Stimulated activated naive CD8-positive, alpha-beta T cell treated with anti-CD3 and anti-CD28 coated beads, Interleukin-15, amount 100 ng/mL, for 72 hours (primary cell): ENCODE results near the gene BRAF.
"Not testable (repeated sequence)": the region's sequence is repeated elsewhere in the genome, so short reads cannot be mapped to it uniquely, and the experiment has no call there.

ENCODE experiments used
- ATAC-seq: fragments of 150-1000 bp; cut with Tn5 transposase; 2 replicates; pipeline ENCODE4 v1.10.0; 2021; ENCODE audit warnings: mild to moderate bottlenecking, moderate library complexity
- DNase-seq, 2 donors: peaks; one replicate each; pipeline ENCODE4 v3.0.0; 2021 to 2022
- H3K27ac Mint-ChIP-seq, 2 donors: one replicate each; pipeline ENCODE4 v1.8.0; 2022; ENCODE audit warnings: mild to moderate bottlenecking in 2 of 2, mixed read lengths in 2 of 2, moderate library complexity in 2 of 2
- H3K27me3 Mint-ChIP-seq: one replicate; pipeline ENCODE4 v1.8.0; 2022; ENCODE audit warnings: mixed read lengths
- H3K4me1 Mint-ChIP-seq: one replicate; pipeline ENCODE4 v1.8.0; 2022; ENCODE audit warnings: mild to moderate bottlenecking, mixed read lengths
- H3K4me3 Mint-ChIP-seq, 2 donors: one replicate each; pipeline ENCODE4 v1.8.0; 2022; ENCODE audit warnings: mild to moderate bottlenecking in 2 of 2, mixed read lengths in 2 of 2, moderate library complexity in 1 of 2
- H3K9me3 Mint-ChIP-seq, 2 donors: one replicate each; pipeline ENCODE4 v1.8.0; 2022; ENCODE audit warnings: mixed read lengths in 2 of 2

Gene BRAF

GRCh38 chr7:140926021-140926817, 1.5 kb upstream of the BRAF start:
- Mint-ChIP-seq H3K27me3 (no peaks in the 10 kb centered on the region), H3K27ac (no peak overlapping the region), H3K4me1 (no peaks in the 10 kb centered on the region), H3K9me3 (peaks cover 0 to 6% of the 10 kb centered on the region in 2 donors), H3K4me3 (no peak overlapping the region)
- ATAC-seq (no peak), DNase-seq (no peak)

- DNase-seq (peak; percentile 74 to 81), ATAC-seq (peak; percentile 82)
- H3K4me3 Mint-ChIP-seq = no peak overlapping the region
- H3K27ac Mint-ChIP-seq = no peak overlapping the region
- H3K9me3 Mint-ChIP-seq = peaks cover 0 to 6% of the 10 kb centered on the region in 2 donors
- H3K27me3 Mint-ChIP-seq = no peaks in the 10 kb centered on the region
- H3K4me1 Mint-ChIP-seq = peaks cover 12% of the 10 kb centered on the region
Observed at GRCh38 chr7:140924019-140924820, 509 bp downstream of the BRAF start.

- Mint-ChIP-seq H3K4me3 (no peak overlapping the region), H3K4me1 (peaks cover 12% of the 10 kb centered on the region), H3K27me3 (no peaks in the 10 kb centered on the region), H3K27ac (no peak overlapping the region), H3K9me3 (peaks cover 0 to 6% of the 10 kb centered on the region in 2 donors)
- peak; percentile 3 for ATAC-seq
- DNase-seq = peak in 1 of 2 donors; percentile 11
Observed at GRCh38 chr7:140923358-140924006, 1.2 kb downstream of the BRAF start.

GRCh38 chr7:140922741-140923345, 1.9 kb downstream of the BRAF start:
- DNase-seq = no peak

GRCh38 chr7:140920745-140921144, 4.0 kb downstream of the BRAF start:
- no peaks in the 10 kb centered on the region for H3K27me3 Mint-ChIP-seq
- no peak overlapping the region for H3K4me3 Mint-ChIP-seq
- H3K9me3 Mint-ChIP-seq = no peaks in the 10 kb centered on the region
- peaks cover 32% of the 10 kb centered on the region for H3K4me1 Mint-ChIP-seq
- ATAC-seq (no peak), DNase-seq (no peak)
- H3K27ac Mint-ChIP-seq = no peak overlapping the region

More at GRCh38 chr7:140922741-140923345, 1.9 kb downstream of the BRAF start:
- Mint-ChIP-seq H3K9me3 (peaks cover 0 to 3% of the 10 kb centered on the region in 2 donors), H3K4me3 (no peak overlapping the region), H3K4me1 (peaks cover 12% of the 10 kb centered on the region), H3K27ac (no peak overlapping the region), H3K27me3 (no peaks in the 10 kb centered on the region)
- ATAC-seq = no peak

GRCh38 chr7:140918236-140918635, 6.5 kb downstream of the BRAF start:
- H3K27ac Mint-ChIP-seq = no peak overlapping the region
- DNase-seq = no peak
- H3K9me3 Mint-ChIP-seq = no peaks in the 10 kb centered on the region
- no peak for ATAC-seq
- H3K4me1 Mint-ChIP-seq = peaks cover 44% of the 10 kb centered on the region
- H3K27me3 Mint-ChIP-seq = no peaks in the 10 kb centered on the region
- no peak overlapping the region for H3K4me3 Mint-ChIP-seq

- H3K27me3 Mint-ChIP-seq = no peaks in the 10 kb centered on the region
- no peak overlapping the region for H3K27ac Mint-ChIP-seq
- H3K4me1 Mint-ChIP-seq = peaks cover 53% of the 10 kb centered on the region
- H3K4me3 Mint-ChIP-seq = no peak overlapping the region
- ATAC-seq = no peak
- no peak for DNase-seq
- H3K9me3 Mint-ChIP-seq = no peaks in the 10 kb centered on the region
Observed at GRCh38 chr7:140917258-140917657, 7.5 kb downstream of the BRAF start.

GRCh38 chr7:140915935-140916555, 8.7 kb downstream of the BRAF start:
- H3K27me3 Mint-ChIP-seq = no peaks in the 10 kb centered on the region
- ATAC-seq = no peak
- no peaks in the 10 kb centered on the region for H3K9me3 Mint-ChIP-seq
- H3K4me3 Mint-ChIP-seq = no peak overlapping the region
- no peak for DNase-seq
- H3K27ac Mint-ChIP-seq = peak overlapping the region in 1 of 2 donors; percentile 36
- H3K4me1 Mint-ChIP-seq = peaks cover 56% of the 10 kb centered on the region

GRCh38 chr7:140914083-140914482, 10.6 kb downstream of the BRAF start:
- H3K9me3 Mint-ChIP-seq = no peaks in the 10 kb centered on the region
- H3K27ac Mint-ChIP-seq = no peak overlapping the region
- no peak for ATAC-seq
- no peak overlapping the region for H3K4me3 Mint-ChIP-seq
- H3K27me3 Mint-ChIP-seq = no peaks in the 10 kb centered on the region
- DNase-seq = no peak
- H3K4me1 Mint-ChIP-seq = peaks cover 48% of the 10 kb centered on the region

- not testable (repeated sequence) for ATAC-seq, H3K27me3 Mint-ChIP-seq, DNase-seq
Observed at GRCh38 chr7:140913596-140913928, 11.2 kb downstream of the BRAF start.

GRCh38 chr7:140911746-140912145, 13.0 kb downstream of the BRAF start:
- no peak overlapping the region for H3K27ac Mint-ChIP-seq
- no peaks in the 10 kb centered on the region for H3K27me3 Mint-ChIP-seq
- ATAC-seq (no peak), DNase-seq (no peak)
- no peak overlapping the region for H3K4me3 Mint-ChIP-seq
- peaks cover 44% of the 10 kb centered on the region for H3K4me1 Mint-ChIP-seq
- H3K9me3 Mint-ChIP-seq = no peaks in the 10 kb centered on the region

More at GRCh38 chr7:140913596-140913928, 11.2 kb downstream of the BRAF start:
- H3K4me1 Mint-ChIP-seq = peaks cover 48% of the 10 kb centered on the region
- not testable (repeated sequence) for H3K4me3 Mint-ChIP-seq, H3K27ac Mint-ChIP-seq, H3K9me3 Mint-ChIP-seq

GRCh38 chr7:140909476-140910161, 15.1 kb downstream of the BRAF start:
- no peaks in the 10 kb centered on the region for H3K9me3 Mint-ChIP-seq
- no peak overlapping the region for H3K4me3 Mint-ChIP-seq
- DNase-seq (no peak), ATAC-seq (no peak)
- H3K4me1 Mint-ChIP-seq = peaks cover 41% of the 10 kb centered on the region
- no peak overlapping the region for H3K27ac Mint-ChIP-seq
- H3K27me3 Mint-ChIP-seq = no peaks in the 10 kb centered on the region

- DNase-seq (no peak), ATAC-seq (no peak)
- no peak overlapping the region for H3K4me3 Mint-ChIP-seq
- H3K4me1 Mint-ChIP-seq = peaks cover 46% of the 10 kb centered on the region
- no peaks in the 10 kb centered on the region for H3K27me3 Mint-ChIP-seq
- no peak overlapping the region for H3K27ac Mint-ChIP-seq
- H3K9me3 Mint-ChIP-seq = no peaks in the 10 kb centered on the region
Observed at GRCh38 chr7:140908361-140908760, 16.4 kb downstream of the BRAF start.

- DNase-seq (peak in 1 of 2 donors; percentile 23), ATAC-seq (peak; percentile 76)
- Mint-ChIP-seq H3K27ac (peak overlapping the region in 1 of 2 donors; percentile 65), H3K27me3 (no peaks in the 10 kb centered on the region), H3K4me3 (peak overlapping the region; percentile 50 to 63), H3K4me1 (peaks cover 58% of the 10 kb centered on the region), H3K9me3 (no peaks in the 10 kb centered on the region)
Observed at GRCh38 chr7:140903741-140904480, 20.8 kb downstream of the BRAF start.
